GM12878 (cell line): ENCODE measurements around the gene KCNK4. TPM values are rescaled to one million over a fixed set of nuclear protein-coding genes. Genes with fewer than 3 reads are reported as not detected.
A peak's percentile ranks its signal among the peaks of the same experiment; 100 is the strongest.

Experiments used
- ATAC-seq: fragments of 200-7000 bp; cut with Tn5 transposase; 3 replicates; pipeline ENCODE4 v1.9.1; 2020; ENCODE audit warnings: mild to moderate bottlenecking, moderate library complexity
- BruUV-seq: library from RNA; stranded (reverse); fragments of 400-500 nt; replicated peaks from 2 replicates; lab custom pipeline; 2021; lab: Mats Ljungman, UMichigan
- CTCF ChIA-PET: fragments of 300-600 bp; sonication (Branson Sonifier 250); formaldehyde crosslinking; extraction: SDS; loops from one replicate; lab custom pipeline; 2021; ENCODE audit warnings: inconsistent platforms; lab: Yijun Ruan, JAX
- POLR2A ChIA-PET: fragments of 350-600 bp; formaldehyde crosslinking; extraction: SDS; loops from one replicate; lab custom pipeline; 2021; ENCODE audit warnings: inconsistent platforms; lab: Charles Lee
- RAD21 ChIA-PET: fragments of 300-600 bp; sonication (Branson Sonifier 250); formaldehyde crosslinking; loops from one replicate; lab custom pipeline; 2023; ENCODE audit warnings: antibody characterized with exemption; ENCODE audit not compliant: unreplicated experiment; lab: Charles Lee
- SMC1A ChIA-PET: fragments of 300-600 bp; sonication (Branson Sonifier 250); formaldehyde crosslinking; loops from one replicate; lab custom pipeline; 2023; ENCODE audit not compliant: unreplicated experiment, uncharacterized antibody; lab: Charles Lee
- DNase-seq: peaks from one replicate; pipeline ENCODE4 v3.0.0-alpha.2; 2011; ENCODE audit warnings: low read depth, low spot score
- FAIRE-seq: peaks from 3 replicates; lab custom pipeline; 2011; peaks lifted over from hg19 to GRCh38; lab: Jason Lieb, UNC
- H2AFZ ChIP-seq: 2 replicates; pipeline ENCODE4 v1.6.0; 2011; ENCODE audit warnings: low read depth, low read length, control low read depth; ENCODE audit not compliant: control insufficient read depth
- H3K27ac ChIP-seq: 2 replicates; pipeline ENCODE4 v1.5.1; 2011; ENCODE audit warnings: control low read depth; ENCODE audit not compliant: control insufficient read depth, insufficient read depth
- H3K27me3 ChIP-seq, 2 experiments: replicated peaks in 1 of 2; 2 replicates each; pipeline versions ENCODE4 v1.6.0 to v1.6.1; 2011; ENCODE audit warnings: low read length in 1 of 2; ENCODE audit not compliant: control insufficient read depth in 2 of 2, insufficient read depth in 2 of 2
- H3K36me3 ChIP-seq, 2 experiments: 2 replicates each; pipeline ENCODE4 v1.5.1; 2011; ENCODE audit warnings: low read length in 1 of 2; ENCODE audit not compliant: control insufficient read depth in 2 of 2, insufficient read depth in 2 of 2
- H3K4me1 ChIP-seq: 2 replicates; pipeline ENCODE4 v1.6.1; 2011; ENCODE audit warnings: mild to moderate bottlenecking, low read length, moderate library complexity, mixed read lengths; ENCODE audit not compliant: control insufficient read depth, insufficient read depth
- H3K4me2 ChIP-seq: 2 replicates; pipeline ENCODE4 v1.6.0; 2011; ENCODE audit warnings: control low read depth; ENCODE audit not compliant: control insufficient read depth, insufficient read depth
- H3K4me3 ChIP-seq: fragments of 200-600 bp; sonication (generic); 2 replicates; pipeline ENCODE4 v1.5.1; 2016
- H3K79me2 ChIP-seq: 2 replicates; pipeline ENCODE4 v1.6.0; 2011; ENCODE audit warnings: low read length; ENCODE audit not compliant: control insufficient read depth, insufficient read depth
- H3K9ac ChIP-seq: 2 replicates; pipeline ENCODE4 v1.8.0; 2011; ENCODE audit warnings: low read length, control low read depth, mixed read lengths; ENCODE audit not compliant: control insufficient read depth, insufficient read depth
- H3K9me3 ChIP-seq: replicated peaks from 3 replicates; pipeline ENCODE4 v1.5.1; 2011; ENCODE audit warnings: mild to moderate bottlenecking, low read length; ENCODE audit not compliant: control insufficient read depth, insufficient read depth
- H4K20me1 ChIP-seq: 2 replicates; pipeline ENCODE4 v1.6.0; 2011; ENCODE audit not compliant: control insufficient read depth, insufficient read depth
- CBX5 ChIP-seq: sonication (generic); IDR thresholded peaks from 2 replicates; pipeline ENCODE4 v1.6.1; 2016; ENCODE audit warnings: low read depth, moderate library complexity, mild to moderate bottlenecking, inconsistent platforms
- FOXK2 ChIP-seq: fragments of 450-650 bp; IDR thresholded peaks from 2 replicates; pipeline ENCODE4 v1.6.1; 2017; ENCODE audit warnings: mild to moderate bottlenecking, moderate library complexity
- MEF2A ChIP-seq: IDR thresholded peaks from 2 replicates; pipeline ENCODE4 v1.6.1; 2011; ENCODE audit warnings: low read depth, mild to moderate bottlenecking, low read length, moderate library complexity; ENCODE audit not compliant: insufficient read depth
- NBN ChIP-seq: fragments of 450-650 bp; IDR thresholded peaks from 2 replicates; pipeline ENCODE4 v1.6.1; 2016
- RCOR1 ChIP-seq: conservative IDR thresholded peaks from 2 replicates; pipeline ENCODE4 v1.6.1; 2012; ENCODE audit warnings: low read depth, low read length, improper control_type of control experiment
- SIX5 ChIP-seq: IDR thresholded peaks from 2 replicates; pipeline ENCODE4 v1.6.1; 2011; ENCODE audit warnings: mild to moderate bottlenecking, low read depth, low read length, moderate library complexity; ENCODE audit not compliant: severe bottlenecking
- SUPT20H ChIP-seq: IDR thresholded peaks from 2 replicates; pipeline ENCODE4 v1.6.1; 2011; ENCODE audit warnings: low read depth, mild to moderate bottlenecking, low read length, moderate library complexity, borderline replicate concordance; ENCODE audit not compliant: control insufficient read depth
- ZBTB33 ChIP-seq: fragments of 450-650 bp; IDR thresholded peaks from 2 replicates; pipeline ENCODE4 v1.6.1; 2017; ENCODE audit warnings: mild to moderate bottlenecking
- WGBS: methylation state at CpG from one replicate; pipeline ENCODE4 v1.1.6; 2016; ENCODE audit warnings: low lambda C conversion rate; ENCODE audit not compliant: insufficient replicate concordance, insufficient coverage; ENCODE audit errors: missing lambda C conversion rate; 5-methylcytosine and 5-hydroxymethylcytosine counted together
- in situ Hi-C: fragments of 300-500 bp; cut with MboI; formaldehyde crosslinking; loops from 9 replicates; pipeline ENCODE4 v1.14.3; 2018; ENCODE audit warnings: mixed read lengths
- intact Hi-C: fragments of 100-400 bp; cut with micrococcal nuclease; formaldehyde crosslinking; loops from one replicate; pipeline ENCODE4 v1.14.2; 2022; ENCODE audit not compliant: unreplicated experiment
- polyA plus RNA-seq, 11 experiments: library from polyadenylated mRNA; depleted of rRNA in 4 of 11; unstranded in 6 of 11; stranded (reverse) in 5 of 11; fragments of >200 nt; fragmentation: Nextera tagmentation in 4 of 11; fragmentation: Illumina TruSeq in 1 of 11; extraction: Ambion mirVana in 4 of 11; extraction: Trizol in 1 of 11; gene quantifications; 1 replicate in 1 of 11; 2 replicates in 10 of 11; pipeline versions ENCODE4 v1.2.1 to v1.2.3, GENCODE V29; 2011 to 2016; ENCODE audit warnings: inconsistent platforms in 2 of 11, missing spikeins in 2 of 11, low read depth in 1 of 11
- total RNA-seq, 4 experiments: library from RNA; depleted of rRNA in 3 of 4; stranded (reverse); fragments of >200 nt in 3 of 4; fragmentation: Illumina TruSeq in 1 of 4; extraction: Trizol in 1 of 4; gene quantifications; 2 replicates each; pipeline versions ENCODE4 v1.2.1 to v1.2.3, GENCODE V29; 2013 to 2021
- TF ChIP-seq, protein P1 (sequence below): fragments of 150-350 bp; IDR thresholded peaks from 2 replicates; pipeline ENCODE4 v1.6.1; 2016; ENCODE audit warnings: low read depth, low read length
- TF ChIP-seq, protein P2 (sequence below): IDR thresholded peaks from 2 replicates; pipeline ENCODE4 v1.6.1; 2011; ENCODE audit warnings: borderline replicate concordance, low read depth, mild to moderate bottlenecking, moderate library complexity, mixed read lengths, low read length; ENCODE audit not compliant: insufficient read depth; ENCODE audit errors: extremely low read length

Gene KCNK4
- total and polyA plus RNA-seq, 10 of the 15 experiments (the other 5 are each of a cell fraction or from before 2014, with no cell fraction given) = 0.04 TPM; not detected in 9

DNA sequence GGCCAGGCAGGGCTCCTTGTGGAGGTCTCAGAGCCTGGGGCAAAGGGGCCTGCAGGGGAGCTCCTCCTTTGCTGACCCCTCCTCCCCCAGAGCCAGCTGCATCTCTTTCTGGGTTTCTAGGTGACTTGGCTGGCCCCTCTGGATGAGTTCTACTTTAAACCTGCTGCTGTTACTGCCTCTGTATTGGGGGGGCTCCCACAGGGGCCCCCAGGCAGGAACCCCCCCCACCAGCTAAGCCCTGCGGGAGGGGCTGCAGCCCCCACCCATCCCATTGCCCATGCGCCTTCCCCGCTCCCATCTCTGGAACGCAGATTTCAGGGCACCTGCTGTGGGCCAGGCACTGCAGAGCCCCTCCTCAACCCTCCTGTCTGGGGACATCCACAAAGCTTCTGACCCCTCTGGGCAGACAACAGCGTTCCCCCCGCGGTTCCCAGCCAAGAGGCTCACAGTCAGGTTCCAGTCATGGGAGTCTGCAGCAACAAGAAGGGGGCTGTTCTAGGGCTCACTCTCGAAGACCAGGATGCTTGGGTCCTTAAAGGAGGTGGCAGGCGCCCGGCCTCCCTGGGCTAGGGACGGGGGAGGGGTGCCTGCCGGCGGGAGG, 40.6 kb upstream of the KCNK4 start:
- Histone ChIP-seq H3K9ac (no peak overlapping the region), H3K4me3 (peak overlapping the region; percentile 38; the same call in 1 of the 2 replicates)
- POLR2A ChIA-PET = interaction anchor here (0.6 to 1.8 kb wide), 9 partner anchors 9 to 53 kb away, joined by 3 to 9 read pairs (median 4); partner anchors contain the start of genes FKBP2, NUDT22 and TRPT1

More for the DNA sequence above, 40.6 kb upstream of the KCNK4 start:
- no peak for DNase-seq
- H3K9me3 ChIP-seq = no peaks in the 10 kb centered on the region
- no peaks in the 10 kb centered on the region; a peak in 1 of 4 replicates for H3K36me3 ChIP-seq
- no peak overlapping the region for H3K27ac ChIP-seq
- peaks cover 10% of the 10 kb centered on the region for H3K79me2 ChIP-seq
- ChIA-PET RAD21 (interaction anchor here (1.4 to 3.1 kb wide), 3 partner anchors 9 to 50 kb away, joined by 5 to 30 read pairs (median 7); partner anchors contain the start of genes CATSPERZ, FERMT3 and FKBP2), CTCF (interaction anchor here (0.7 to 4.8 kb wide), 11 partner anchors 9 to 91 kb away, joined by 3 to 64 read pairs (median 6); partner anchors contain the start of genes CATSPERZ, FERMT3, FKBP2 and NUDT22), SMC1A (interaction anchor here (0.7 to 1.2 kb wide), 3 partner anchors 19 to 50 kb away, joined by 3 to 5 read pairs (median 3); no protein-coding TSS in a partner anchor)
- H4K20me1 ChIP-seq = no peaks in the 10 kb centered on the region
- H2AFZ ChIP-seq = peak overlapping the region; percentile 85; the same call in 1 of the 2 replicates
- FAIRE-seq = no peak
- 1% methylated on average over 9 of the region's 13 CpGs for WGBS
- H3K4me1 ChIP-seq = peaks cover 10% of the 10 kb centered on the region
- BruUV-seq = no TSS peak
- peak overlapping the region; percentile 89 for H3K4me2 ChIP-seq
- in situ Hi-C loops (no loop called here), intact Hi-C loops (loop anchor here (2.0 kb wide), 2 partner anchors 18 to 50 kb away; partner anchors contain the start of gene CATSPERZ)
- TF ChIP-seq, protein P1, sequence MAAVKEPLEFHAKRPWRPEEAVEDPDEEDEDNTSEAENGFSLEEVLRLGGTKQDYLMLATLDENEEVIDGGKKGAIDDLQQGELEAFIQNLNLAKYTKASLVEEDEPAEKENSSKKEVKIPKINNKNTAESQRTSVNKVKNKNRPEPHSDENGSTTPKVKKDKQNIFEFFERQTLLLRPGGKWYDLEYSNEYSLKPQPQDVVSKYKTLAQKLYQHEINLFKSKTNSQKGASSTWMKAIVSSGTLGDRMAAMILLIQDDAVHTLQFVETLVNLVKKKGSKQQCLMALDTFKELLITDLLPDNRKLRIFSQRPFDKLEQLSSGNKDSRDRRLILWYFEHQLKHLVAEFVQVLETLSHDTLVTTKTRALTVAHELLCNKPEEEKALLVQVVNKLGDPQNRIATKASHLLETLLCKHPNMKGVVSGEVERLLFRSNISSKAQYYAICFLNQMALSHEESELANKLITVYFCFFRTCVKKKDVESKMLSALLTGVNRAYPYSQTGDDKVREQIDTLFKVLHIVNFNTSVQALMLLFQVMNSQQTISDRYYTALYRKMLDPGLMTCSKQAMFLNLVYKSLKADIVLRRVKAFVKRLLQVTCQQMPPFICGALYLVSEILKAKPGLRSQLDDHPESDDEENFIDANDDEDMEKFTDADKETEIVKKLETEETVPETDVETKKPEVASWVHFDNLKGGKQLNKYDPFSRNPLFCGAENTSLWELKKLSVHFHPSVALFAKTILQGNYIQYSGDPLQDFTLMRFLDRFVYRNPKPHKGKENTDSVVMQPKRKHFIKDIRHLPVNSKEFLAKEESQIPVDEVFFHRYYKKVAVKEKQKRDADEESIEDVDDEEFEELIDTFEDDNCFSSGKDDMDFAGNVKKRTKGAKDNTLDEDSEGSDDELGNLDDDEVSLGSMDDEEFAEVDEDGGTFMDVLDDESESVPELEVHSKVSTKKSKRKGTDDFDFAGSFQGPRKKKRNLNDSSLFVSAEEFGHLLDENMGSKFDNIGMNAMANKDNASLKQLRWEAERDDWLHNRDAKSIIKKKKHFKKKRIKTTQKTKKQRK = no peak
- no peak for TF ChIP-seq RCOR1
- TF ChIP-seq NBN = no peak
- no peak for TF ChIP-seq SIX5
- TF ChIP-seq ZBTB33 = no peak
- TF ChIP-seq CBX5 = no peak
- no peak for TF ChIP-seq SUPT20H
- no peak for TF ChIP-seq MEF2A
- TF ChIP-seq FOXK2 = no peak
- TF ChIP-seq, protein P2, sequence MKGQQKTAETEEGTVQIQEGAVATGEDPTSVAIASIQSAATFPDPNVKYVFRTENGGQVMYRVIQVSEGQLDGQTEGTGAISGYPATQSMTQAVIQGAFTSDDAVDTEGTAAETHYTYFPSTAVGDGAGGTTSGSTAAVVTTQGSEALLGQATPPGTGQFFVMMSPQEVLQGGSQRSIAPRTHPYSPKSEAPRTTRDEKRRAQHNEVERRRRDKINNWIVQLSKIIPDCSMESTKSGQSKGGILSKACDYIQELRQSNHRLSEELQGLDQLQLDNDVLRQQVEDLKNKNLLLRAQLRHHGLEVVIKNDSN = no peak
- peak; percentile 13 for ATAC-seq
- H3K27me3 ChIP-seq = no peaks in the 10 kb centered on the region
